ENCODE results near the gene FAM114A1. TPM values are rescaled to one million over a fixed set of nuclear protein-coding genes. Genes with fewer than 3 reads are reported as not detected.

Gene FAM114A1
- total and polyA plus RNA-seq, 9 donors: 32.8 to 99.7 (median 79.3) TPM

DNA sequence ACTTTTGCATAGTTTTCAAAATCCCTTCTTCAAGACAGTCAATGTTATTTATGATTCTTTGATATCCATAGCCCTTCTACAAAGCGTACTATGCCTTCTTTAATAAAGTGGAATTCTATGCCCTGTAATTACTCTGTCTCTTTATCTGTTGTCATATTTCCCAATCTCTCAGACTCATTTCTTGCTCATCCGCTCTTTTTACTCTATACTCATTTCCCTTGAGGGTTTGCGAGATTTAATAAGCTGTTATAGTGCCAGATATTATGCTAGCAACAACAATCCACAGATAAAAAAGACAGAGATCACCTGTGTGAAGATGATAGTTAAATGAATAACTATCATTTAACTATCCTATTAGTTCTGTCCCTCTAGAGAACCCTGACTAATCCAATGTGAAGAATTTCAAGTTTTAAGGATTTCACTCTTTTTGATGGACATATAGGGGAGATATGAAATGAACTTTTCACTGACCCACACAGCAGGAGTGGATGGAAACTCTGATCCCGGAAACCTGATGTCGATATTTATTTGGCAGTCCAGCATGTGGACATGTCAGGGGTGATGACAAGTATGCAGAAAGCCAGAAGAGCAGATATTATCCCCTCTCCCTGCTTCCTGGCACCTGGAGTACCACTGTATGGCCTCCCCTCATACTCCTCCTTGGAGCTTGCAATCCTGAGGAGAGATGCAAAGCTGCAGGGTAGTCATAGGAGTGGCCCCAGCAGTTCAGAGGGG is 114.9 kb downstream of the FAM114A1 start:
- Histone ChIP-seq H3K27me3 (no peaks in the 10 kb centered on the region), H3K9me3 (no peaks in the 10 kb centered on the region), H3K36me3 (no peaks in the 10 kb centered on the region), H3K27ac (no peak overlapping the region), H3K4me1 (ENCODE audit: insufficient read depth) (no peaks in the 10 kb centered on the region), H3K4me3 (no peak overlapping the region)
- TF ChIP-seq EP300 (IDR thresholded peaks at IDR 0.05): no peak
- TF ChIP-seq, protein P1, sequence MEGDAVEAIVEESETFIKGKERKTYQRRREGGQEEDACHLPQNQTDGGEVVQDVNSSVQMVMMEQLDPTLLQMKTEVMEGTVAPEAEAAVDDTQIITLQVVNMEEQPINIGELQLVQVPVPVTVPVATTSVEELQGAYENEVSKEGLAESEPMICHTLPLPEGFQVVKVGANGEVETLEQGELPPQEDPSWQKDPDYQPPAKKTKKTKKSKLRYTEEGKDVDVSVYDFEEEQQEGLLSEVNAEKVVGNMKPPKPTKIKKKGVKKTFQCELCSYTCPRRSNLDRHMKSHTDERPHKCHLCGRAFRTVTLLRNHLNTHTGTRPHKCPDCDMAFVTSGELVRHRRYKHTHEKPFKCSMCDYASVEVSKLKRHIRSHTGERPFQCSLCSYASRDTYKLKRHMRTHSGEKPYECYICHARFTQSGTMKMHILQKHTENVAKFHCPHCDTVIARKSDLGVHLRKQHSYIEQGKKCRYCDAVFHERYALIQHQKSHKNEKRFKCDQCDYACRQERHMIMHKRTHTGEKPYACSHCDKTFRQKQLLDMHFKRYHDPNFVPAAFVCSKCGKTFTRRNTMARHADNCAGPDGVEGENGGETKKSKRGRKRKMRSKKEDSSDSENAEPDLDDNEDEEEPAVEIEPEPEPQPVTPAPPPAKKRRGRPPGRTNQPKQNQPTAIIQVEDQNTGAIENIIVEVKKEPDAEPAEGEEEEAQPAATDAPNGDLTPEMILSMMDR (IDR thresholded peaks at IDR 0.05): no peak
- no peak for TF ChIP-seq POLR2A (IDR thresholded peaks at IDR 0.05)
- WGBS, 3 donors: 75 to 86% (median 79%) methylated on average over 5 of the region's 5 CpGs
- intact Hi-C loops (cut with DNase I): no loop called here
- DNase-seq: no peak

DNA sequence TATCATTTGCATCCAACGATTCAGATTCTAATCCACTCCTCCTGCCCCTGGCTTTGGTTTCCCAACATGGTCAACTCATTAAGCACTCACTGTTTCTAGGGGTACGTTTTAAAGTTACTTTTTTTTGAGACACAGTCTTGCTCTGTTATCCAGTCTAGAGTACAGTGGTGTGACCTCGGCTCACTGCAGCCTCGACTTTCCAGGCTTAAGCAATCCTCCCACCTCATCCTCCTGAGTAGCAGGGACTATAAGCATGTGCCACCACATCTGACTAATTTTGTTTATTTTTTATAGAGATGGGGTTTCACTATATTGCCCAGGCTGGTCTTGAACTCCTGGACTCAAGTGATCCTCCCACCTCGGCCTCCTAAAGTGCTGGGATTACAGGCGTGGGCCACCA is 115.7 kb downstream of the FAM114A1 start:
- no peak overlapping the region for H3K4me3 ChIP-seq
- no peak for DNase-seq

DNA sequence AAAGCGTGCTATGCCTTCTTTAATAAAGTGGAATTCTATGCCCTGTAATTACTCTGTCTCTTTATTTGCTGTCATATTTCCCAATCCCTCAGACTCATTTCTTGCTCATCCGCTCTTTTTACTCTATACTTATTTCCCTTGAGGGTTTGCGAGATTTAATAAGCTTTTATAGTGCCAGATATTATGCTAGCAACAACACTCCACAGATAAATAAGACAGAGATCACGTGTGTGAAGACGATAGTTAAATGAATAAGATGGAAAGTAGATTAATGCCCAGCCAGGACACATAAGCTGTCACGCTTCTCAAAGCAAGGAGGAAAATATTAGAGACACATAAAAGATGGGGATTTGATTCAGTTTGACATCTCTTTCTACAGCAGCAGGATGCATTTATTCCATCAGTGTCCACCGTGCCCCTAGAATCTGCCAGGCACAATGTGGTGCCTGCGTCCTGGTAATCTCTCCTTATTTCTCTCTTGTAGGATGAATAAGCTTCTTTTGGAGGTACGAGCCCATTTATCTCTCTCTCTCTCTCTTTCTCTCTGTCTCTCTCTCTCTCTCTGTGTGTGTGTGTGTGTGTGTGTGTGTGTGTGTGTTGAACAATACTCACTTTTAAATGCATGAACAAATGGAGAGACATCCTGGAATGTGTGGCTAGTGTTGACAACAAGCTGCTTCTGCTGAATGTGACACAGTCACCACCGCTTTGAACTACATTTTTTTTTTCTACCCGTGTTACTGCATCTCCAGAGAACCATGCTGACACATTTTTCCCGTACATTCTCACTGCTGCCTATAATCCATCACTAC is 116.4 kb downstream of the FAM114A1 start:
- WGBS, 3 donors: 78 to 87% (median 82%) methylated on average over 12 of the region's 12 CpGs
- TF ChIP-seq EP300 (IDR thresholded peaks at IDR 0.05) (no peak), POLR2A (IDR thresholded peaks at IDR 0.05) (no peak)
- TF ChIP-seq, protein P1 (IDR thresholded peaks at IDR 0.05): no peak
- Histone ChIP-seq H3K27me3 (no peaks in the 10 kb centered on the region), H3K9me3 (no peaks in the 10 kb centered on the region), H3K4me1 (ENCODE audit: insufficient read depth) (no peaks in the 10 kb centered on the region), H3K36me3 (no peaks in the 10 kb centered on the region), H3K4me3 (no peak overlapping the region), H3K27ac (no peak overlapping the region)
- intact Hi-C loops (cut with DNase I): no loop called here
- DNase-seq: no peak

More for the DNA sequence above, 115.7 kb downstream of the FAM114A1 start:
- Histone ChIP-seq H3K27ac (no peak overlapping the region), H3K27me3 (no peaks in the 10 kb centered on the region), H3K4me1 (ENCODE audit: insufficient read depth) (no peaks in the 10 kb centered on the region), H3K36me3 (no peaks in the 10 kb centered on the region), H3K9me3 (no peaks in the 10 kb centered on the region)
- TF ChIP-seq POLR2A (IDR thresholded peaks at IDR 0.05): no peak
- TF ChIP-seq EP300 (IDR thresholded peaks at IDR 0.05): no peak
- TF ChIP-seq, protein P1 (IDR thresholded peaks at IDR 0.05): no peak
- WGBS, 3 donors: 88 to 90% (median 89%) methylated on average over 6 of the region's 6 CpGs
- intact Hi-C loops (cut with DNase I): no loop called here

DNA sequence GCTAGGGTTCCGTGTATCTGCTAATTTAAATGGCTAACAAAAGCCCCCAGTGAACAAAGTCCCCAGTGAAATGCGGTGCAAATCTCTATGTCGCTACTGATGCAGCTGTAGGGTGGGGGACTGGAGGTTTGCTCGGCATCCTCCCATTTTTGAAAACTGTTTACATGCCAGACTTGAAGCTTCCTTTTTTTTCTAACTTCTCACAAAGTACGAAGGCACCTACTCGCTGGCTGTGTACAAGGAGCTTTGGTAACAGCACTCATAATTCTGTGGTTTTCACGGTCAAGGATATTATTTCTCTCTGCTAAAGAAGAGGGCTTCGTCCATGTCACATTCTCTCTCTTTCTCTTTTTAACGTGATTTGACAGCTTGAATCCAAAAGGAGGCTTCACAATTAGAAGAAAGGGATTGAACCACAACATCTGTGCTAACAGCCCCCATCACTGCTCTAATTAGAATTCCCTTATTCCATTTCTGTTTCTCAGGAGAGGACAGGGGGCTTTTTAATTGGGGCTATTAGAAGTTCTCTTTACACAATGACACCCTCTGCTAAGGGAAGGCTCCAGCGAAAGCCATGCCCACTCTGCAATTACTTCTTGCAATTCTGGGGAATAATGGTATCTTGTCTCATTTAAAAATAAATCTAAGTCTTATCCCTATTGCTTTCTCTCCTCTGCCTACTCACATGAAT is 117.9 kb downstream of the FAM114A1 start:
- intact Hi-C loops (cut with DNase I): no loop called here
- Histone ChIP-seq H3K27me3 (no peaks in the 10 kb centered on the region), H3K9me3 (no peaks in the 10 kb centered on the region), H3K36me3 (no peaks in the 10 kb centered on the region), H3K4me3 (no peak overlapping the region), H3K27ac (no peak overlapping the region), H3K4me1 (ENCODE audit: insufficient read depth) (no peaks in the 10 kb centered on the region)
- WGBS, 3 donors: 32 to 44% (median 36%) methylated on average over 10 of the region's 10 CpGs
- DNase-seq: no peak
- no peak for TF ChIP-seq EP300 (IDR thresholded peaks at IDR 0.05)
- TF ChIP-seq POLR2A (IDR thresholded peaks at IDR 0.05): no peak
- TF ChIP-seq, protein P1 (IDR thresholded peaks at IDR 0.05): no peak

All from ovary (tissue), 9 donors.